Activated naive CD4-positive, alpha-beta T cell (primary cell): ENCODE data around the gene FZR1.
"Not testable (repeated sequence)": the region's sequence is repeated elsewhere in the genome, so short reads cannot be mapped to it uniquely, and the experiment has no call there.

Experiments used
- DNase-seq, 4 experiments: peaks; one replicate each; lab custom pipeline; 2025; lab: John Stamatoyannopoulos, UW

FZR1 gene

GRCh38 chr19:3573858-3574637 lies 67.9 kb downstream of the FZR1 start:
- peak; percentile 17 to 56 (median 46) for DNase-seq

- peak in 1 of 4 experiments; percentile 11 for DNase-seq
Measured at GRCh38 chr19:3575260-3575741, 69.2 kb downstream of the FZR1 start.

GRCh38 chr19:3575949-3576673 lies 70.0 kb downstream of the FZR1 start:
- DNase-seq = no peak

GRCh38 chr19:3576696-3577443 lies 70.8 kb downstream of the FZR1 start:
- no peak for DNase-seq

- no peak for DNase-seq
Measured at GRCh38 chr19:3577723-3578344, 71.7 kb downstream of the FZR1 start.

- DNase-seq = no peak
Measured at GRCh38 chr19:3578390-3578789, 72.3 kb downstream of the FZR1 start.

GRCh38 chr19:3580156-3580934 lies 74.2 kb downstream of the FZR1 start:
- DNase-seq = no peak

- DNase-seq = not testable (repeated sequence)
Measured at GRCh38 chr19:3581792-3582191, 75.7 kb downstream of the FZR1 start.

- DNase-seq = not testable (repeated sequence)
Measured at GRCh38 chr19:3584036-3584802, 78.1 kb downstream of the FZR1 start.

GRCh38 chr19:3585301-3586126 lies 79.4 kb downstream of the FZR1 start, which contains the start of gene GIPC3:
Gene GIPC3, plus strand, starts transcription at chr19:3585478. Its CDS starts 120 bp downstream, at chr19:3585598.
- no peak for DNase-seq

- DNase-seq = peak in 3 of 4 experiments; percentile 12 to 48 (median 13)
Measured at GRCh38 chr19:3586127-3586626, 80.1 kb downstream of the FZR1 start.

GRCh38 chr19:3586707-3587346 lies 80.7 kb downstream of the FZR1 start:
- no peak for DNase-seq
